Ascending aorta (tissue), 2 donors: ENCODE results near the gene AGBL2. TPM values are rescaled to one million over a fixed set of nuclear protein-coding genes. Genes with fewer than 3 reads are reported as not detected.

Source experiments
- DNase-seq, 2 donors: peaks; one replicate each; pipeline ENCODE4 v3.0.0-alpha.2; 2019; ENCODE audit warnings: low spot score in 2 of 2
- H3K27ac ChIP-seq, 2 donors: fragments of 200-600 bp; sonication (generic); one replicate each; pipeline ENCODE4 v1.5.1; 2016 to 2017; ENCODE audit warnings: mild to moderate bottlenecking in 1 of 2
- H3K27me3 ChIP-seq: fragments of 200-600 bp; sonication (generic); one replicate; pipeline ENCODE4 v1.5.1; 2017
- H3K36me3 ChIP-seq, 2 donors: fragments of 200-600 bp; sonication (generic); one replicate each; pipeline ENCODE4 v1.5.1; 2016
- H3K4me1 ChIP-seq, 2 donors: fragments of 200-600 bp; sonication (generic); one replicate each; pipeline ENCODE4 v1.5.1; 2016 to 2017; ENCODE audit warnings: mild to moderate bottlenecking in 1 of 2
- H3K4me3 ChIP-seq, 2 donors: fragments of 200-600 bp; sonication (generic); one replicate each; pipeline ENCODE4 v1.5.1; 2016 to 2017; ENCODE audit warnings: mild to moderate bottlenecking in 1 of 2
- H3K9me3 ChIP-seq, 2 donors: fragments of 200-600 bp; sonication (generic); one replicate each; pipeline ENCODE4 v1.5.1; 2016
- CTCF ChIP-seq, 3 experiments: fragments of 200-600 bp in 2 of 3; fragments of 450-650 bp in 1 of 3; sonication (generic) in 2 of 3; IDR thresholded peaks; one replicate each; pipeline ENCODE4 v1.5.1; 2016 to 2019; ENCODE audit warnings: antibody characterized with exemption in 3 of 3, mild to moderate bottlenecking in 1 of 3, moderate library complexity in 1 of 3
- intact Hi-C: fragments of 100-400 bp; cut with DNase I; formaldehyde crosslinking; loops from one replicate; pipeline ENCODE4 v1.15.1; 2023
- total RNA-seq: library from RNA; depleted of rRNA; stranded (reverse); fragments of >200 nt; gene quantifications from one replicate; pipeline ENCODE4 v1.1.0, GENCODE V29; 2016

Gene AGBL2
- total RNA-seq, 1 donor from 2014 or later: not detected

DNA sequence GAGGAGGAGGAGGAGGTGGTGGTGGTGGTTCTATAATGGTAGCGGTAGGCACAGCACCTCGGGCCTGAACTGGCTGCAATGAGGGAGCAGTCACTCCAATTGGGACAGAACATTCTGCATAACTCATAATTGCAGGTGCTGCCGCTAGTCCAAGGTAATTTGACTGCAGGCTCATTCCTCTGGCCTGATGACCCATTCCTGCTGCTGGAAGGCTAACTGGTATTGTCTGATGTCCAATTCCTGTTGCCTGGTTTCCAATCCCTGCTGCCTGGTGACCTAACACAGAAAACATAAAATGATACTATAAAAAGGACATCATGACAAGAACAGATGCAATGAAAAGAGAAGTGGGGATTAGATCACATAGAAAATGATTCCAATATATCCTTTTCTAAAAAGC is 7.9 kb upstream of the AGBL2 start:
- peaks cover 70 to 94% of the 10 kb centered on the region in 2 donors for H3K36me3 ChIP-seq
- H3K27ac ChIP-seq: no peak overlapping the region

DNA sequence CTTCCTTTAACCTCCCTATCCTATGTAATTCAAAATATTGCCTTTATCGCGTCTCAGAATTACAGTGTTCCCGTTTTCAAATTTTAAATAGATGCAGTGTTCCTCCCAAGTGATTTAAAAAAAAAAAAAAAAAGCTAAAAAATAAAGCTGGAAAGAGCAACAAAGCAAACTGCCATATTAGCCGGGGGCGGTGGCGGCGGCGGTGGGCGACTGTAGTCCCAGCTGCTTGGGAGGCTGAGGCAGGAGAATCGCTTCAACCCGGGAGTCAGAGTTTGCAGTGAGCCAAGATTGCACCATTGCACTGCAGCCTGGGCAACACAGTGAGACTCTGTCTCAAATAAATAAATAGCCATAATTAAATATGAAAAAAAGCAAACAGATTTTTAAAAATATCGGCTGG is 5.5 kb upstream of the AGBL2 start:
- Histone ChIP-seq H3K36me3 (peaks cover 55 to 88% of the 10 kb centered on the region in 2 donors), H3K4me3 (no peak overlapping the region), H3K27ac (no peak overlapping the region), H3K9me3 (no peaks in the 10 kb centered on the region), H3K4me1 (peaks cover 0 to 5% of the 10 kb centered on the region in 2 donors), H3K27me3 (no peaks in the 10 kb centered on the region)
- no peak for TF ChIP-seq CTCF (IDR thresholded peaks at IDR 0.05)
- intact Hi-C loops: loop anchor here (5.0 kb wide), 1 partner anchor 47 kb away; the partner anchor contains the start of gene FNBP4
- no peak for DNase-seq

More for the DNA sequence above, 7.9 kb upstream of the AGBL2 start:
- no peak for TF ChIP-seq CTCF (IDR thresholded peaks at IDR 0.05)
- Histone ChIP-seq H3K9me3 (no peaks in the 10 kb centered on the region), H3K4me1 (peaks cover 0 to 4% of the 10 kb centered on the region in 2 donors), H3K27me3 (no peaks in the 10 kb centered on the region), H3K4me3 (no peak overlapping the region)
- intact Hi-C loops: loop anchor here (5.0 kb wide), 1 partner anchor 44 kb away; the partner anchor contains the start of gene FNBP4
- no peak for DNase-seq

DNA sequence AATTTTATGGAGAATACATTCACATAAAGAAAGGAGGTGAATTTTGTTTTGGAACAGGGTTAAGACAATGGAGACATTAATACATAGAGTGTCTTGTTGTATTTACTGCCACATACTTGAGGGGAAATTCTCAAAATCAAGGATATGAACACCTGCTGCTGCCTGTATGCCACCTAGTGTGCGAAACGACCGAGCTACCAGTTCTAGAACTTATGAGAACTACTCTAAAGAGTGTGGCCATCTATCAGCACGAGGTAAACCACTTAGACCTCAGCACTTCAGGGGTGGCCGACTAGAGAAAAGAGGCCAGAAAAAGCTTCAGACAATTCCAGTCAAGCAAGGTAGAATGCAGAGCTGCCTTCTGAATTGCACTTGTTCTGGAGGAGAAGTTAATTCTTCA is 1.5 kb upstream of the AGBL2 start:
- Histone ChIP-seq H3K27ac (peak overlapping the region in 1 of 2 donors; percentile 2), H3K27me3 (no peaks in the 10 kb centered on the region), H3K9me3 (no peaks in the 10 kb centered on the region), H3K36me3 (peaks cover 31 to 51% of the 10 kb centered on the region in 2 donors), H3K4me3 (no peak overlapping the region), H3K4me1 (peaks cover 0 to 5% of the 10 kb centered on the region in 2 donors)
- no peak for TF ChIP-seq CTCF (IDR thresholded peaks at IDR 0.05)
- intact Hi-C loops: no loop called here
- DNase-seq: no peak

DNA sequence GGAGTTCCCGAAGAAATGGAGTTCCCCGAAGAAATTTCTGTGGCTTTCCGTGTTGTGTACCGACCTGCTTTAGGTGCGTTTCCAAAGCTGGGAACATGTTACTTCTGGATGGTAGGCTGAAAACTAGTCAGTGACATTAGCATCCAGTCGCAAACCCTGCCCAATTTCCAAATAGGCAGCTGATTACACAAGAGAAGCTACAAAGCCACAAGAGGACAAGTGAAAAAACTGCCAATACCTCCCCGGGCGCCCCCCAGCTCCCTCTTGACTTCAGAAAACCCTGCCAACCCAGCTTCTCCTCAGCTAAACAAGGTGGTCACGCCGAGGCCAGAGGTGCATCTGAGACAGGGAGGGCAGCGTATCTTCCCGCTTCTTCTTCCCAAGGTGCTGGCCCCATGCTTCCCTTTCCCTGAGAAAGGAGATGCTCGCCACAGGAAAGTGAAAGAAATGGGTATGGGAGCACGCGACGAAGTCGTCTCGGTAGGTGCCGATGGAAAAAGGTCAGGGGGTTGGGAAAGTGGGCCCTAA is 551 bp downstream of the AGBL2 start:
- Histone ChIP-seq H3K27me3 (no peaks in the 10 kb centered on the region), H3K9me3 (no peaks in the 10 kb centered on the region), H3K36me3 (peaks cover 19 to 31% of the 10 kb centered on the region in 2 donors), H3K4me3 (peak overlapping the region; percentile 74 to 75), H3K4me1 (peaks cover 0 to 5% of the 10 kb centered on the region in 2 donors), H3K27ac (peak overlapping the region; percentile 43 to 57)
- intact Hi-C loops: loop anchor here (1.0 kb wide), 1 partner anchor 72 kb away; the partner anchor contains the start of gene MTCH2
- TF ChIP-seq CTCF (IDR thresholded peaks at IDR 0.05): no peak
- DNase-seq: peak in 1 of 2 donors; percentile 65

DNA sequence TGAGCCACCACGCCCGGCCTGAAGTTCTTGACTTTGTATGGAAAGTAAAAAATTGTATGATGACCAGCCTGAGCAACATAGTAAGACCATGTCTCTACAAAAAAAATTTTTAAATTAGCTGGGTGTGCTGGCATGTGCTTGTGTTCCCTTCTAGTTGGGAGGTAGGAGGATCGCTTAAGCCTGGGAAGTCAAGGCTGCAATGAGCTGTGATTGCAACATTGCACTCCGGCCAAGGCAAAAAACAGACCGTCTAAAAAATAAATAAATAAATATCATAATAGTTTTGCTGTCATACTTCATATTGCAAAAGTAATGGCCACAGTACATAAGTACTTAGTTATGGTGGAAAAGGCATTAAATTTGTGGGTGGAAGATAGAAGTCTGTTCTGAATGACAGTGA is 3.4 kb downstream of the AGBL2 start:
- H3K27ac ChIP-seq: no peak overlapping the region

More for the DNA sequence above, 3.4 kb downstream of the AGBL2 start:
- intact Hi-C loops: no loop called here
- no peak for TF ChIP-seq CTCF (IDR thresholded peaks at IDR 0.05)
- peaks cover 2 to 3% of the 10 kb centered on the region in 2 donors for H3K36me3 ChIP-seq
- no peak for DNase-seq
- no peaks in the 10 kb centered on the region for H3K9me3 ChIP-seq
- peaks cover 0 to 5% of the 10 kb centered on the region in 2 donors for H3K4me1 ChIP-seq
- H3K27me3 ChIP-seq: no peaks in the 10 kb centered on the region
- H3K4me3 ChIP-seq: no peak overlapping the region
